SK-N-SH (cell line): ENCODE results near the gene PPIP5K1.

Experiments used
- EP300 ChIP-seq, 2 experiments: IDR thresholded peaks; 2 replicates each; pipeline versions ENCODE4 v1.4.0 to v1.6.1; 2012; ENCODE audit warnings: borderline replicate concordance in 1 of 2, low read depth in 1 of 2, low read length in 1 of 2
- MEF2A ChIP-seq: IDR thresholded peaks from 2 replicates; pipeline ENCODE4 v1.4.0; 2012; ENCODE audit warnings: low read depth, borderline replicate concordance
- RCOR1 ChIP-seq: fragments of 150-350 bp; IDR thresholded peaks from 2 replicates; pipeline ENCODE4 v1.6.1; 2017; ENCODE audit warnings: antibody characterized with exemption, low read length
- RFX5 ChIP-seq: IDR thresholded peaks from 2 replicates; pipeline ENCODE4 v1.6.1; 2012; ENCODE audit warnings: mild to moderate bottlenecking, improper control_type of control experiment, low read length
- SMC3 ChIP-seq: IDR thresholded peaks from 2 replicates; pipeline ENCODE4 v1.6.1; 2012; ENCODE audit warnings: low read depth, low read length, improper control_type of control experiment
- TF ChIP-seq, protein P1 (sequence below): fragments of 200-600 bp; sonication (generic); IDR thresholded peaks from 2 replicates; pipeline ENCODE4 v1.6.1; 2017; ENCODE audit warnings: antibody characterized with exemption, mild to moderate bottlenecking, moderate library complexity
- TF ChIP-seq, protein P2 (sequence below): IDR thresholded peaks from 2 replicates; pipeline ENCODE4 v1.6.1; 2012; ENCODE audit warnings: mild to moderate bottlenecking, low read depth, low read length, moderate library complexity
- TF ChIP-seq, protein P3 (sequence below): fragments of 150-350 bp; IDR thresholded peaks from 2 replicates; pipeline ENCODE4 v1.6.1; 2016; ENCODE audit warnings: mild to moderate bottlenecking, low read depth, low read length
- TF ChIP-seq, protein P4 (sequence below): fragments of 150-350 bp; IDR thresholded peaks from 2 replicates; pipeline ENCODE4 v1.6.1; 2017; ENCODE audit warnings: antibody characterized with exemption, low read length, low read depth, borderline replicate concordance
- TF ChIP-seq, protein P5 (sequence below): IDR thresholded peaks from 2 replicates; pipeline ENCODE4 v1.4.0; 2012; ENCODE audit warnings: low read depth, borderline replicate concordance

DNA sequence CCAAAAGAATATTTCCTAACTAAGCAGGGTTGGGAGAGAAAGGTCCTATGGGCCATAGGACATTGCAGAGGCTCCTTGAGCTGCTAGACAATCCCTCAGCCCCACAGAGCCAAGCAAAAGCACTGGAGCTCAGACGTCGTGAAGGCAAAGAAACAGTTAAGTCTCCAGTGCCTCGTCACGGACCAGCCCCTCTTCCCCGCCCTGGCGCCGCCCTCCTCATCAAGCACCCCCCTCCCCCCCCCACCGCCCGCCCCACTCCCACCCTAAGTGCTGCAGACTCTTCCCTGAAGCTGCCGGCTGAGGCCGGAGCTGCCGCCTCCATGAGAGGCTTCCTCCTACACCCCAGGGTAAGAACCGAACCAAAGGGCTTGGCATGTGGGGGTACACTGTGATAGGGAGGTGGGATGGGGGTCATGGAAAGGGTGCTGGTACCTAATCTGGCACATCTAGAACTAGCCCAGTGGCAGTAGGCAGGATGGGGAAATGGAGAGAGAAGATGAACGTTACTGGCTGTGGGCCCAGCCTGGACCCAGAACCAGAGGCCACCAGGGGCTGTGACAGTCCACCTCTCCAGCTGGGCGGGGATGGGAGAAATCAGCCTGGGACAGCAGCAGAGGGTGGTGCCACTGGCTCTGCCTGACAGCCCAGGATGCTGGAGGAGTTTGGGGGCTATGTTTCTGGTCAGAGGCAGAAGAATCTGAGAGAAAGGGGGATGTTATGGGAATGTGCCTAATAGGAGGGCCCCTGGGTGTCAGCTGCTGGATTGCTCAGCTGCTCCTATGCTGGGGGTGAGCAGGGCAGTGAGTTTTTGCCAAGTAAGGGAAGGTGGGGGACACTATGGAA is 72.4 kb downstream of the PPIP5K1 start, which contains the start of gene MAP1A:
- TF ChIP-seq, protein P1, sequence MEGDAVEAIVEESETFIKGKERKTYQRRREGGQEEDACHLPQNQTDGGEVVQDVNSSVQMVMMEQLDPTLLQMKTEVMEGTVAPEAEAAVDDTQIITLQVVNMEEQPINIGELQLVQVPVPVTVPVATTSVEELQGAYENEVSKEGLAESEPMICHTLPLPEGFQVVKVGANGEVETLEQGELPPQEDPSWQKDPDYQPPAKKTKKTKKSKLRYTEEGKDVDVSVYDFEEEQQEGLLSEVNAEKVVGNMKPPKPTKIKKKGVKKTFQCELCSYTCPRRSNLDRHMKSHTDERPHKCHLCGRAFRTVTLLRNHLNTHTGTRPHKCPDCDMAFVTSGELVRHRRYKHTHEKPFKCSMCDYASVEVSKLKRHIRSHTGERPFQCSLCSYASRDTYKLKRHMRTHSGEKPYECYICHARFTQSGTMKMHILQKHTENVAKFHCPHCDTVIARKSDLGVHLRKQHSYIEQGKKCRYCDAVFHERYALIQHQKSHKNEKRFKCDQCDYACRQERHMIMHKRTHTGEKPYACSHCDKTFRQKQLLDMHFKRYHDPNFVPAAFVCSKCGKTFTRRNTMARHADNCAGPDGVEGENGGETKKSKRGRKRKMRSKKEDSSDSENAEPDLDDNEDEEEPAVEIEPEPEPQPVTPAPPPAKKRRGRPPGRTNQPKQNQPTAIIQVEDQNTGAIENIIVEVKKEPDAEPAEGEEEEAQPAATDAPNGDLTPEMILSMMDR: peak; percentile 15; the same call in 1 of the 2 replicates
- TF ChIP-seq EP300 (IDR thresholded peaks at IDR 0.05; ENCODE audit: borderline replicate concordance in 1 of 2, low read depth in 1 of 2, low read length in 1 of 2) (no peak), MEF2A (no peak), RCOR1 (no peak), RFX5 (no peak), SMC3 (no peak)
- TF ChIP-seq, protein P2, sequence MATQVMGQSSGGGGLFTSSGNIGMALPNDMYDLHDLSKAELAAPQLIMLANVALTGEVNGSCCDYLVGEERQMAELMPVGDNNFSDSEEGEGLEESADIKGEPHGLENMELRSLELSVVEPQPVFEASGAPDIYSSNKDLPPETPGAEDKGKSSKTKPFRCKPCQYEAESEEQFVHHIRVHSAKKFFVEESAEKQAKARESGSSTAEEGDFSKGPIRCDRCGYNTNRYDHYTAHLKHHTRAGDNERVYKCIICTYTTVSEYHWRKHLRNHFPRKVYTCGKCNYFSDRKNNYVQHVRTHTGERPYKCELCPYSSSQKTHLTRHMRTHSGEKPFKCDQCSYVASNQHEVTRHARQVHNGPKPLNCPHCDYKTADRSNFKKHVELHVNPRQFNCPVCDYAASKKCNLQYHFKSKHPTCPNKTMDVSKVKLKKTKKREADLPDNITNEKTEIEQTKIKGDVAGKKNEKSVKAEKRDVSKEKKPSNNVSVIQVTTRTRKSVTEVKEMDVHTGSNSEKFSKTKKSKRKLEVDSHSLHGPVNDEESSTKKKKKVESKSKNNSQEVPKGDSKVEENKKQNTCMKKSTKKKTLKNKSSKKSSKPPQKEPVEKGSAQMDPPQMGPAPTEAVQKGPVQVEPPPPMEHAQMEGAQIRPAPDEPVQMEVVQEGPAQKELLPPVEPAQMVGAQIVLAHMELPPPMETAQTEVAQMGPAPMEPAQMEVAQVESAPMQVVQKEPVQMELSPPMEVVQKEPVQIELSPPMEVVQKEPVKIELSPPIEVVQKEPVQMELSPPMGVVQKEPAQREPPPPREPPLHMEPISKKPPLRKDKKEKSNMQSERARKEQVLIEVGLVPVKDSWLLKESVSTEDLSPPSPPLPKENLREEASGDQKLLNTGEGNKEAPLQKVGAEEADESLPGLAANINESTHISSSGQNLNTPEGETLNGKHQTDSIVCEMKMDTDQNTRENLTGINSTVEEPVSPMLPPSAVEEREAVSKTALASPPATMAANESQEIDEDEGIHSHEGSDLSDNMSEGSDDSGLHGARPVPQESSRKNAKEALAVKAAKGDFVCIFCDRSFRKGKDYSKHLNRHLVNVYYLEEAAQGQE: no peak
- TF ChIP-seq, protein P3, sequence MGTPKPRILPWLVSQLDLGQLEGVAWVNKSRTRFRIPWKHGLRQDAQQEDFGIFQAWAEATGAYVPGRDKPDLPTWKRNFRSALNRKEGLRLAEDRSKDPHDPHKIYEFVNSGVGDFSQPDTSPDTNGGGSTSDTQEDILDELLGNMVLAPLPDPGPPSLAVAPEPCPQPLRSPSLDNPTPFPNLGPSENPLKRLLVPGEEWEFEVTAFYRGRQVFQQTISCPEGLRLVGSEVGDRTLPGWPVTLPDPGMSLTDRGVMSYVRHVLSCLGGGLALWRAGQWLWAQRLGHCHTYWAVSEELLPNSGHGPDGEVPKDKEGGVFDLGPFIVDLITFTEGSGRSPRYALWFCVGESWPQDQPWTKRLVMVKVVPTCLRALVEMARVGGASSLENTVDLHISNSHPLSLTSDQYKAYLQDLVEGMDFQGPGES: no peak
- TF ChIP-seq, protein P4, sequence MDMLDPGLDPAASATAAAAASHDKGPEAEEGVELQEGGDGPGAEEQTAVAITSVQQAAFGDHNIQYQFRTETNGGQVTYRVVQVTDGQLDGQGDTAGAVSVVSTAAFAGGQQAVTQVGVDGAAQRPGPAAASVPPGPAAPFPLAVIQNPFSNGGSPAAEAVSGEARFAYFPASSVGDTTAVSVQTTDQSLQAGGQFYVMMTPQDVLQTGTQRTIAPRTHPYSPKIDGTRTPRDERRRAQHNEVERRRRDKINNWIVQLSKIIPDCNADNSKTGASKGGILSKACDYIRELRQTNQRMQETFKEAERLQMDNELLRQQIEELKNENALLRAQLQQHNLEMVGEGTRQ: no peak
- TF ChIP-seq, protein P5, sequence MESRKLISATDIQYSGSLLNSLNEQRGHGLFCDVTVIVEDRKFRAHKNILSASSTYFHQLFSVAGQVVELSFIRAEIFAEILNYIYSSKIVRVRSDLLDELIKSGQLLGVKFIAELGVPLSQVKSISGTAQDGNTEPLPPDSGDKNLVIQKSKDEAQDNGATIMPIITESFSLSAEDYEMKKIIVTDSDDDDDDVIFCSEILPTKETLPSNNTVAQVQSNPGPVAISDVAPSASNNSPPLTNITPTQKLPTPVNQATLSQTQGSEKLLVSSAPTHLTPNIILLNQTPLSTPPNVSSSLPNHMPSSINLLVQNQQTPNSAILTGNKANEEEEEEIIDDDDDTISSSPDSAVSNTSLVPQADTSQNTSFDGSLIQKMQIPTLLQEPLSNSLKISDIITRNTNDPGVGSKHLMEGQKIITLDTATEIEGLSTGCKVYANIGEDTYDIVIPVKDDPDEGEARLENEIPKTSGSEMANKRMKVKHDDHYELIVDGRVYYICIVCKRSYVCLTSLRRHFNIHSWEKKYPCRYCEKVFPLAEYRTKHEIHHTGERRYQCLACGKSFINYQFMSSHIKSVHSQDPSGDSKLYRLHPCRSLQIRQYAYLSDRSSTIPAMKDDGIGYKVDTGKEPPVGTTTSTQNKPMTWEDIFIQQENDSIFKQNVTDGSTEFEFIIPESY: no peak
